ENCODE measurements around the gene SMPD1.
"Not testable (repeated sequence)": the region's sequence is repeated elsewhere in the genome, so short reads cannot be mapped to it uniquely, and the experiment has no call there.

The SMPD1 gene

DNA sequence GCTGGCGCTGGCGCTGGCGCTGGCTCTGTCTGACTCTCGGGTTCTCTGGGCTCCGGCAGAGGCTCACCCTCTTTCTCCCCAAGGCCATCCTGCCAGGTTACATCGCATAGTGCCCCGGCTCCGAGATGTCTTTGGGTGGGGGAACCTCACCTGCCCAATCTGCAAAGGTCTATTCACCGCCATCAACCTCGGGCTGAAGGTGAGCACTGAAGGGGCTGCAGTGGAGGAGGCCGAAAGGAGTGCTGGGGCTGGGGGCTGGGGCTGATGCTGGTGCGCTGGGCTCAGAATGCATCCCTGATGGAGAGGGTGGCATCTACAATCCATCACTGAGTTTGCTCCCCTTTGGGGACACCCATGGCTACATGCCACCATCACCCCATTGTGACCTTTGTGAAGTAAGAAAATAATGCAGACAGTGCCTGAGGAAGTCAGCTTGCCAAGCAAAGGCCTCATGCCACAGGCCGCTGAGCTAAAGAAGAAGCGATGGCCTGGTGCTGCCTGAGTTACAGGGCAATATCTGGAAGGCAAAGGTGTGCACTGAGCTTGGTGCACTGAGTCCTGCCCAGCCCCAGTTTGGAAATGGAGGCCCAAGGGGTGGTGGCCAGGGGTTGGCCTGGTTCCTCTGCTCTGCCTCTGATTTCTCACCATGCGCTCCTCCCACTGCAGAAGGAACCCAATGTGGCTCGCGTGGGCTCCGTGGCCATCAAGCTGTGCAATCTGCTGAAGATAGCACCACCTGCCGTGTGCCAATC lies 620 bp downstream of the SMPD1 start:
- DNase-seq: no peak

DNA sequence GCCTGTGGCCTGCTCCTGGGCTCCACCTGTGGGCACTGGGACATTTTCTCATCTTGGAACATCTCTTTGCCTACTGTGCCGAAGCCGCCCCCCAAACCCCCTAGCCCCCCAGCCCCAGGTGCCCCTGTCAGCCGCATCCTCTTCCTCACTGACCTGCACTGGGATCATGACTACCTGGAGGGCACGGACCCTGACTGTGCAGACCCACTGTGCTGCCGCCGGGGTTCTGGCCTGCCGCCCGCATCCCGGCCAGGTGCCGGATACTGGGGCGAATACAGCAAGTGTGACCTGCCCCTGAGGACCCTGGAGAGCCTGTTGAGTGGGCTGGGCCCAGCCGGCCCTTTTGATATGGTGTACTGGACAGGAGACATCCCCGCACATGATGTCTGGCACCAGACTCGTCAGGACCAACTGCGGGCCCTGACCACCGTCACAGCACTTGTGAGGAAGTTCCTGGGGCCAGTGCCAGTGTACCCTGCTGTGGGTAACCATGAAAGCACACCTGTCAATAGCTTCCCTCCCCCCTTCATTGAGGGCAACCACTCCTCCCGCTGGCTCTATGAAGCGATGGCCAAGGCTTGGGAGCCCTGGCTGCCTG lies 1.4 kb downstream of the SMPD1 start:
- no peak for DNase-seq

DNA sequence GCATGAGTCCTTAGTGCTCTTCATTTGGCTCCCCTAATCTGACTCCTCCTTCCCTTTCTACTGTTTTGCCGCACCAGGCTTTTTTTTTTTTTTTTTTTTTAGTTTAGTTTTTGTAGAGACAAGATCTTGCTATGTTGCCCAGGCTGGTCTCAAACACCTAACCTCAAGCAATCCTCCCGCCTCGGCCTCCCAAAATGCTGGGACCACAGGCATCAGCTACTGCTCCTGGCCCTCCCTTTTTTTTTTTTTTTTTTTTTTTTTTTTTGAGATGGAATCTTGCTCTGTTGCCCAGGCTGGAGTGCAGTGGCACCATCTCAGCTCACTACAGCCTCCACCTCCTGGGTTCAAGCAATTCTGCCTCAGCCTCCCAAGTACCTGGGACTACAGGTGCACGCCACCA lies 2.0 kb downstream of the SMPD1 start:
- DNase-seq: not testable (repeated sequence)

DNA sequence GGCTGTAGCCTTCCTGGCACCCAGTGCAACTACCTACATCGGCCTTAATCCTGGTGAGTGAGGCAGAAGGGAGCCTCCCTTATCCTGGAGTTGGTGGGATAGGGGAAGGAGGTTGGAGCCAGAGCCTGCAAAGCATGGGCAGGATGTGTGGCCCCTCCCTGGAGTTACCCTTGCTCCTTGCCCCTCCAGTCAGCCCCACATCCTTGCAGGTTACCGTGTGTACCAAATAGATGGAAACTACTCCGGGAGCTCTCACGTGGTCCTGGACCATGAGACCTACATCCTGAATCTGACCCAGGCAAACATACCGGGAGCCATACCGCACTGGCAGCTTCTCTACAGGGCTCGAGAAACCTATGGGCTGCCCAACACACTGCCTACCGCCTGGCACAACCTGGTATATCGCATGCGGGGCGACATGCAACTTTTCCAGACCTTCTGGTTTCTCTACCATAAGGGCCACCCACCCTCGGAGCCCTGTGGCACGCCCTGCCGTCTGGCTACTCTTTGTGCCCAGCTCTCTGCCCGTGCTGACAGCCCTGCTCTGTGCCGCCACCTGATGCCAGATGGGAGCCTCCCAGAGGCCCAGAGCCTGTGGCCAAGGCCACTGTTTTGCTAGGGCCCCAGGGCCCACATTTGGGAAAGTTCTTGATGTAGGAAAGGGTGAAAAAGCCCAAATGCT lies 3.9 kb downstream of the SMPD1 start:
- DNase-seq: no peak

DNA sequence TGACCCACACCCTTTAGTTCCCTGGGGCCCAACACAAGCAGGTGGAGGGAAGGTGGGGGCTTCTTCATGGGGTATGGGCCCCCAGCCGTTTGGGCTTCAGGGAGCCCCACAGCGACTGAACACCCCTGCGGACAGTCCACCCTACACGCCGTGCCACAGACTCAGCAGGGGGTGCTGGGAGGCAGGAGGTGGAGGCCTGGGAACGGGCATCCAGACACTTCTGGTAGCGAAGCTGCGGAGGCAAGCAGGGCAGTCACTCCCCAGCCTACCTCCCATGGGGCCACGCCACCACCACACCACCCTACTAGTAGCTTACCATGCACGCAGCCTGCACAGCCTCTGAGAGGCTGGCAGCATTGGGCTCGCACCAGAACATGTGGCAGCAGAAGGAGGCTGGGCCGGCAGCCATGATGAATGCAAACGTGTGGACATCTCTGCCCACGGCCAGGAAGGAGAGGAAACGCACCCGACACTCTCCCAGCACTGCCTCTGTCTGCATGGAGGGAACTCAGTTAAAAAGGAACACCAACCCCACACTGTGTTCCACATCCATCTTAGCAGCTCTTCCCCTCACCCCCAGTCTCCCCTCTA lies 5.3 kb downstream of the SMPD1 start:
- DNase-seq: no peak

DNA sequence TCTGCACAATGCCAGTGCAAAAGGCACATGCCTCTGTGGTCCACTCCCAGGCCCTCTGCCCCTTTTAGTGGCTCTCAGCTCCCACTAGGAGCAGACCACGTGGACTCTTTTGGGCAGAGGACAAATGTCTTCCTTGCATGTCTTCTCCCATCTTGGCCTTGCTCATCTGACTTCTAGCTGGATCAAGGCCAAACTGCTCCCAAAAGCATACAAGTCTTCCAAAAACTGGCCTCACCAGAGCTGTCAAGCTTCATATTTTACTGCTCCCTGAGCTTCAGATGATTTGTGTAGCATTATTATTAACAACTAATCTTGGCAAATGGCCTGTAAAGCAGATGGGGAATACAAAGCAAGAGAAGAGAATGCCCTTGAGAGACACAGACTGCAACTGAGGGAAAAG lies 6.9 kb downstream of the SMPD1 start:
- no peak for DNase-seq

DNA sequence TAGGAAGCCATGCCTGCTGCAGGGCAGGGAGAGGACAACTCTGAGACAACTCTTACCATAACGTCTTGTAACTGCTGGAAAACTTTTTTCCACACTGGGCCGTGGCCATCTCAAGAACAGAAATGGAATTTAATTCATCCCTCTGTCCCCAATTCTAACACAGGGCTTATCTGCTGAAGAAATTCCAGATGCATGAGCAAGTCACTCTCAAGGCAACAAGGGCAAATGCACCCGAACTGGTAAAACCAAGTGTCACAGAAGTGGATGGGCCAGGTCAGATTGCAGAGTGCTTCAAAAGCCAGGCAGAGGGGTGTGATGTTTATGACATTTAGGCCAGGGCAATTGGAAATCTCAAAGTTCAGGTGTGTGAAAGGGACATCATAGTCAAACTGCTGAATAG lies 7.4 kb downstream of the SMPD1 start:
- no peak for DNase-seq

DNA sequence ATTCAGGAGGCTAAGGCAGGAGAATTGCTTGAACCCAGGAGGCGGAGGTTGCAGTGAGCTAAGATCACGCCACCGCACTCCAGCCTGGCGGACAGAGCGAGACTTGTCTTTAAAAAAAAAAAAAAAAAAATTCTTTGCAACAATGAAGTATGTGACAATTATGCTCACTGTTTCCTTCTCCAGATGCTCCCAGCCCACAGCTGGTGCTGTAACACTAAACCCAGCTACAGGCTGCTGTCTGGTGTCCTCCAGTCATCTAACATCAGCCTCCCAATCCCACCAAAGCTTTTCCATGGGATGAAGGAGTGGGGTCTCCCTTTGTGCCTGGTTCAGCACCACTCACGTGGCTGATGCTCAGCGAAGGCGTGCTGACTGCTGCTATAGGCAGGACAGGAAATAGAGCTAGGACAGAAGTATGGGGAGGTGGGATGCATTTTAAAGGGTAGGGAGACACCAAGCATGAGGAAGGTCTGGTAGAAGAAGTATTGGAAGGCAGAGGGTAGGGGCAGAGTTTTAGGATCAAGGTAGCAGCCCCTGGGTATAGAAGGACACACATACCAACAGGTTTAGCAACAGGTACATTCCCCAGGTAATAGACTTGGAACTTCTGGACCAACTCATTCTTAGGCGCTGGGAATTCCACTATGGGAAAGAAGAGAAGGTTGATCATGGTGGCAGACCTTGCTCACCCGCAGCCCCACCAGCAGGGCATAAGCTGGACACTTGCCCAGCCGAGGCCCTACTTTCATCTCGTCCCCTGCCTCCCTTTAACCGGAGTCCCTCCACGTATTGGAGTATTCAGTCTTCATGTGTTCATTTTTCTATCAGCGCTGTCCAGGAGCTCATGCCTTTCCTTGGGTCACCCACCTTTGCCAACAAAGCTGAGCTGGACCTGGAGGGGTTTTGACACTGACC lies 10.4 kb downstream of the SMPD1 start:
- DNase-seq: no peak

DNA sequence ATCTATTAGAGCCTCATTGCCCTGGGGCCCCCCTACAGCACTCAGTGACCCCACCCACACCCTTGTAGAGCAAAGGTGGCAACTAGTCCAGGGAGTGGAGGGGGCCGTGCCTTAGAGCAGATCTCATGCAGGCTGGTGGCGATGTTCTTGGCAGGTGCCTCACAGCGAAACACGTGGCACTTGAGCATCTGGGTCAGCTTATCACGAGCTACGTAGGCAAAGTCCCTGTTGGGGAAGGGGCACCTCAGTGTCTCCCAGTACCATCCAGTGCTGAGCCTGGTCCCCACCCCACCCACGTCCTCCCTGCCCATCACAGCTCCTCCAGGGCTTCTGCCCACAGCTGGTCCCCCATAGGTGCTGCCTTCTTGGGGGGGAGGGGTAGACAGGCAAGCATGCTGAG lies 11.2 kb downstream of the SMPD1 start:
- no peak for DNase-seq

DNA sequence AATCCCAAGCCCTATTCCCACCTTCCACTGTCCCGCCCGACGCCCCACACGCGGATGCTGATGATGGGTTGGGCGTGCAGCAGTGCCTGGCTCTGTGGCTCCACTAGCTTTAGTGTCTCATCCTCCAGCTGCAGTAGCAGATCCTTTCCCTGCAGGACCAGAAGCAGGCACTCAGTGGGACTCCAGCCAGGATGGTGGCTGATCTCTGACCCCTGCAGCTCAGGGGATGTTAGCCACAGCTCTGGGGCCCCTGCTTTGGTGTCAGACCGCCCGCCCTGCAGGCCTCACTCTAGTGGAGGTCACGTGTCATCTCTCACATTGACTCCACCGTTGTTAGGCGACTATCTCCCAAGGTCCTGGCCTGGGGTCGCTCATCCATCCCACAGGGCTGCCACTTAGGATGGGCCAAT lies 11.8 kb downstream of the SMPD1 start:
- DNase-seq: no peak

DNA sequence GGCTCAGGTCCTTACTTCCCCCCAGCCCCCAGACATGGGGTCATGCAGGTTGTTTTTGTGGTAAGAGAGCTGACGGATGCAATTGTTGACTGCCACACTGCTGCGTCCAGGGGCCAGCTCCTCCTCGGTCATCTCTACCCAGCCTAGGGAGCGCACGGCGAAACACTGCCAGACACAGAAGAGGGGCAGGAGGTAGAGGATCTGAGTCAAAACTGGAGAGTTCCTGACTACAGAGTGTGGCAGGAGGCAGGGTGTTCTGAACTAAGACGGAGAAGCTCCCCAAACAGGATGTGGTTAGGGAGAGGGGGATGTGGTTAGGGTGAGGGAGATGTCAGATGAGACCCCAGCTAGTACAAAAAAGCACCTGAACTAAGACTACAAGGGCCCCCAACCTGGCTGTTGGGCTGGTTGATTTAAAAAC lies 12.3 kb downstream of the SMPD1 start:
- DNase-seq: no peak

DNA sequence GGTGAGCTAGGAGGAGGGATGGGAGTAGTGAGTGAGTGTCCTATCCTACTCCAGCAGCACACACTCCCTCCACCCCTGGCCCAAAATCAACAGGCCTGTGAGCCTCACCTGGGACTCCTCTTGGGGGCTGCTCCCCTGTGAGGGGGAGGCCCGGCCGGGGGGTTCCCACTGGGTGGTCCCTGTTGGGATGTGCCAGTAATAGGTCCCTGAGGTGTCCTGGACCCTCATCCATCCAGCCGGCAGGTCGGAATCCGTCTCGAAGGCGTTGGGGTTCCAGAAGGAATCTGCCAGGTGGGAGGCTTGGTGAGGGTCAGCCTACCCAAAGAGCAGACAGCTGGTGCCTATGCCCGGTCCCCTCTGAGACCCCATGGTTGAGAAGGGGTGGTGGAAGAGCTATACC lies 13.3 kb downstream of the SMPD1 start:
- no peak for DNase-seq

DNA sequence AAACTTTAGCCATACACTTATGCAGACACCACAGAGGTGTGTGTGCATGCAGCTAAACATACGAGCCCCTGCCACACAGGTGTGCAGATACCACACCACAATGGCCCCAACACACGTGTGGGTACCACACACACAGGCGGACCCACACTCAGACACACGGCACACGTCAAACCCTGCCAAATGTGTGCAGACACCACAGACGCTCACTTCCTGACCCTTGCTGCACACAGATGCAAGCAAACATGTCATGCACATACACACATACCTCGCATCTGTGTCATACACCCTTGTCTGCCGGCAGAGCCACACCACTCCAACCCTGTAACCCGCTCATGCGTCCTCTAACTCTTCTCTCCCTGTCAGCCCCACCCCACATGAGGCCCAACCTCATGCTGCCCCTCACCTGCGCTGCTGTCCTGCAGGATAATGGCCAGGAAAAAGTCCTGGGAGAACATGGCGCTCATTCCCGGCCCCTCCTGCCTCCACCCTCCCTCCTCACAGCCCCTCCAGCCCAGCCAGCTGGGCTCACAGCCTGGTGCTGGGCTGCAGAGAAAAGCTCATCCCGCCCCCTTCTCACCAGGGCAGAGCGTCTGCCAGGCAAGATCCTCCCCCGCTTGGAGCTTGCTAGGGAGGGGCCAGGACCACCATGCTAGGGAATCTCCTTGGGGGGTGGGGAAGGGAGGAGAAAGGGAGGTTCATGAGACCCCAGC lies 14.2 kb downstream of the SMPD1 start:
- no peak for DNase-seq

DNA sequence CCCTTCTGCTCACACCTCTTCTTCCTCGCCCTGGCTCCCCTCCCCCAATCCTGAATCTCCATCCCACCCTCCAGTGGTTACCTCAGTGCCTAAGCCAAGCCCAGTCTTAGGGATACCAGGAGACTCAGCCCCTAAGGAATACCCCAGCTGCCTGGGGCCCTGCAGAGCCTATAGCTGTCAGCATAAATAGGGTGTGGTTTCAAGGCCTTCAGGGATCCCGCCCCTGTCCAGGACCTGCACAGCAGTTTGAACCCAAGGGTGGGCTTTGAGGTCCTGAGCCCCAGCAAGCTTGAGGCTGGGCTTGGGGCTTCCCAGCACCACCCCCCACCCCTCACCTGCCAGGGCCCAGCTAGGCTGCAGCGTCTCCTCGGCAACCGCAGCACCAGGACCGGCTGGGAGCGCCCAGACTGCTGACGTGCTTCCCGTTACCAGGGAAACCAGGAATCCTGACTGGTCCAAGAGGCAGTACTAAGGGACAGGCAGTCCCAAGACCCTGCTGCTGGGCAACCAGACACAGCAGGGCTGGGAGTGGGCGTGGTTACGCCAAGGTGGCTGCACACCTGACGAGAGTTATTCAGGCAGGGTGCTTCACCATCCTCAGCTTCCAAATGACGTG lies 14.9 kb downstream of the SMPD1 start:
- no peak for DNase-seq

DNA sequence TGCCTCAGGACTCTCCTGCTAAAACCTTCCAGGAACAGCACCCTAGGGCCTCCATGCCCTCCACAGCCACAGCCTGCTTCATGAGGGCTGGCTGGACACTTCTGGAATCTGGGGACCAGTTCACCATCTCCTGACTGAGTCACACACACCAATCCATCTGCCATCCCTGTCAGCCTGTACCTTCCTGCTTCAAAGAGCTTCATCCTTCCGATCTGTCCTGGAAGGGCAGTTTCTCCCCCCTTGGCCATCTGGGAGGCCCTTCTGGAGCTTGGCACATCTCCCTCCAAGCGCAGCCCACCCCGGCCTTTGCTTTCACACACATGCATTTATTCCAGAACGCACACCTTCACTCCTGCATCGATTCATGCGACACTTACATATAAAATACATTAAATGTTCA lies 15.6 kb downstream of the SMPD1 start:
- DNase-seq: no peak

DNA sequence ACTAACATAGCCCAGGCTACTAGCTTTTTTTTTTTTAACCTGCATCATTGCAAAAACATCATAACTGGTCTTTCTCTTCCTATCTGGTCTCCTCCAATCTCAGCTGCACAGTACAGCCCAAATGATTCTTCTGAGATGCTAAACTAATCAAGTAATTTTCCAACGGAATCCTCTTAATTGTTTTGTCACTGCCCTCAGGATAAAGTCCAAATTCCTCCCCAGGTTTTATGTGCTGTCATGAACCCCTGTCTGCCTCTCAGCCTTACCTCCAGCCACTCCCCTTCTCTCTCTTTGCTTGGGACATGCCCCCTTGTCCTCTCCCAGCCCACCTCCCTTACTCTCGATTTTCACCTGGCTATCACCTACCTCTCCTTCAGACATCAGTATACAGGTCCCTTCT lies 16.1 kb downstream of the SMPD1 start:
- no peak for DNase-seq

DNA sequence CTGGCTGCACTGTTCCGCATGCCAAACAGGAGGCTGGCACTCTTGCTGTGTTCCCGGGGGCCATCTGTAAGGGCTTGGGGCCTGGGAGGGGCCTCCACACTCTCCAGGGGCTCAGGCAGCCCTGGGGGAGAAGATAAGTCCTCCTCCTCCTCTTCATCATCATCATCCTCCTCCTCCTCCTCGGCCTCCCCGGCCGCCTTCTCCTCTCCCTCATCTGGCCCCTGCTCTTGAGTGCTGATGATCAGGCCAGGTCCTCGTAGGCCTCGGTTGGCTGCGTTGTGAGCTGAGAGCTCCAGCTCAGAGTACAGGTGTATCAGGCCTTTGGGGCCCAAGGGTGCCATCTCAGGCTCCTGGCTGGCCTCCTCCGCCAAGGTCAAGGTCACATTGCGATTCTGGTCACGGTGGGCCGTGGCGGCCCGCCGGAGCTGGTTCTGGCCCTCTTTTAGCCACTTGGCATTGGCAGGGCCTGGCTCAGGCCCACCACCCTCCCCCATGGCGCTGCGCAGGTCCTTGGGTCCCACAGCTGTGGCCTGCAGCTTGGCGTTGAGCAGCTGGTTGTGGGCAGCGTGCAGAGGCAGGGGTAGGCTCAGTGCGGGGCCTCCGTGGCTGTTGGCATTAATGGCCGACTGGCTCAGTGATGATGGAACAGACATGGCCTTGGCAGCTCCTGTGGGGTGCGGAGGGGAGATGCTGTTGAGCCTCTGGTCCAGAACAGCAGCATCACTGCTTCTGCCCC lies 20.6 kb downstream of the SMPD1 start:
- no peak for DNase-seq

DNA sequence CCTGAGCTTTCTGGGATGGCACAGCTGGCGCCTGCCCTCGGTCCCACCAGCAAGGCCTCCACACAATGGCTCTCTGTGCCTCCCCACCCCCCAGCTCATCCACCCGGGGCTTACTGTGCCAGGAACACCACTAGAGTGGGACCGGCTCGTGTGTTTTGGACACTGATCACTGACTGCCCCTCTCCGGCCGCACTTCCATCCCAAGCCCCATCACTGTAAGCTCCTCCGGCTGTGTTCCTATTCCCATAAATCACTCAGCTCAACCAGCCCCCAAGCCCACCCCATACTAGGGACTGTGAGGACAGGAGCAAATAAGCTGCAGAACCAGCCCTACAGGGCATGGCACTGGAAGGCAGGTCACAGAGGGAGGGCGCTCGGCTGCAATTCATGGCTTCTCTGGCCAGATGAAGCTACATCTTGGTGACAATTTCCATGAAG lies 21.3 kb downstream of the SMPD1 start:
- no peak for DNase-seq

DNA sequence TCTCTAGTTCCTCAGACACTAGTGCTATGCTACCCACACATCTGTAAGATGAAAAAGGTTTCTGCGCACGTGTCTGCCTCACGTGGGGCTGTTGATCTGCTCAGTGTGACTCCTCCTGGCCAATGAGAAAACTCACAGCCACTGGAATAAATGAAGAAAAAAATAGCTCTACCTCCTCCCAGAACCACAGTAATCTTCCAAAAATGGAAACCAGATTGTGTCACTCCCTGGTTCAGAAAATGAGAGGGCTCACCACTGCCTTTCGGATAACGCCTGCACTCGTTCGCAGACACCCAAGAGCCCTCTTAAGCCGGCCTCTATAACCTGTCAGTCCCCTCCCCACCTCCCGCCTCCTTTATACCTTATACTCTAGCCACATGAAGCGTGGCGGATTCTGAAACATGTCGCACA lies 23.5 kb downstream of the SMPD1 start:
- DNase-seq: no peak

DNA sequence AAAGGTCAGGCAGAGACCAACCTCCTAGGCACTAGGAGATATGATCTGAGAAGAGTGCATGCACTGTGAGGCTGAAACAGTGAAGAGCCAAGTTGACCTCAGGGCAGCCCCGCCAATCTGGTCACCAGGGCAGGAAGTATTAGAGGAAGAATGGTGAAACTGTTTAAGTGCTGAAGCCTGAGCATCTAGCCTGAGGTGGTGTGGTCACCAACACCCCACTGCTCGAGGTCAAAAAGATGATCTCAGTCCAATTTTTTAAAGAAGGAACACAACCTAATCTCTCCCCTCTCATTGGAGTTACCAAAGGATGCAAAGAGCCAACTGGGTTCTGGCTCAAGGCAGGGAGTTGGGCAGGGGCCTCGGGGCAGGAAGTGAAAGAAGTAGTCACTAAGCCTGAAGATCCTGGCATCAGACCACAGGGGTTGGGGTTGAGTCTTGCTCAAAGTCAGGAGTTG lies 24.6 kb downstream of the SMPD1 start:
- DNase-seq: no peak

DNA sequence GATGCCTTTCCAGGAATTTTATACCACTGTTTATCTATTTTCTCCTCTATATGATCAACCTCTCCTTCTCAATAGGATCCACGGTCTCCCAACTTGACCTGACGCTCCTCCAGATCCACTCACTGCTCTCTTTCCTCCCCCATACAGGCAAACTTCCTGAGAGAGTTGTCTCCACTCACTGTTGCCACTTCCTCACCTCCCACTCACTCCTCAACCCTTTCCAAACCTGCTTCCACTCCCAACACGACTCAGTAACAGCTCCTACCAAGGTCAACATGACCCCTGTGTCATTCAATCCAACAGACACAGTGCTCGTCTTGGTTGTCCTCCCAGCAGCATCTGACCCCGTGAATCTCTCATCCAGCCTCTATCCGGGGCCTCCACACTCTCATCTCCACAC lies 25.5 kb downstream of the SMPD1 start:
- DNase-seq: no peak
